Keratinocyte (primary cell): ENCODE results near the gene LAT. TPM values are rescaled to one million over a fixed set of nuclear protein-coding genes. Genes with fewer than 3 reads are reported as not detected.

Experiments used
- DNase-seq: peaks from one replicate; pipeline ENCODE4 v3.0.0-alpha.2; 2011; ENCODE audit warnings: low read depth, missing footprints, low spot score
- FAIRE-seq: peaks from 2 replicates; lab custom pipeline; 2011; peaks lifted over from hg19 to GRCh38; lab: Jason Lieb, UNC
- H2AFZ ChIP-seq: 2 replicates; pipeline ENCODE4 v1.6.0; 2012; ENCODE audit warnings: low read length, control low read depth, inconsistent platforms; ENCODE audit not compliant: control insufficient read depth
- H3K27ac ChIP-seq: 2 replicates; pipeline ENCODE4 v1.5.1; 2011; ENCODE audit warnings: low read length; ENCODE audit not compliant: control insufficient read depth, insufficient read depth
- H3K27me3 ChIP-seq: 3 replicates; pipeline ENCODE4 v1.6.0; 2011; ENCODE audit warnings: low read length; ENCODE audit not compliant: control insufficient read depth, insufficient read depth; ENCODE audit errors: extremely low read depth
- H3K36me3 ChIP-seq, 2 experiments: 2 replicates in 1 of 2; 3 replicates in 1 of 2; pipeline ENCODE4 v1.5.1; 2011; ENCODE audit warnings: low read length in 2 of 2, mild to moderate bottlenecking in 1 of 2; ENCODE audit not compliant: control insufficient read depth in 2 of 2, insufficient read depth in 2 of 2; ENCODE audit errors: extremely low read depth in 1 of 2
- H3K4me1 ChIP-seq: 3 replicates; pipeline ENCODE4 v1.5.1; 2011; ENCODE audit warnings: low read length; ENCODE audit not compliant: control insufficient read depth, insufficient read depth; ENCODE audit errors: extremely low read depth
- H3K4me2 ChIP-seq: 3 replicates; pipeline ENCODE4 v1.6.0; 2011; ENCODE audit warnings: low read depth, low read length; ENCODE audit not compliant: control insufficient read depth, insufficient read depth; ENCODE audit errors: extremely low read depth
- H3K4me3 ChIP-seq, 3 experiments: fragments of 200-600 bp in 1 of 3; sonication (generic) in 1 of 3; 2 replicates in 2 of 3; 3 replicates in 1 of 3; pipeline ENCODE4 v1.5.1; 2011 to 2016; ENCODE audit warnings: low read length in 3 of 3, mild to moderate bottlenecking in 3 of 3, control low read depth in 2 of 3, inconsistent platforms in 1 of 3, low read depth in 1 of 3, mixed read lengths in 1 of 3, mixed run types in 1 of 3, moderate library complexity in 1 of 3; ENCODE audit not compliant: control insufficient read depth in 2 of 3, insufficient read depth in 2 of 3; ENCODE audit errors: extremely low read depth in 1 of 3
- H3K79me2 ChIP-seq: 2 replicates; pipeline ENCODE4 v1.6.0; 2012; ENCODE audit warnings: low read length; ENCODE audit not compliant: control insufficient read depth, insufficient read depth
- H3K9ac ChIP-seq: 3 replicates; pipeline ENCODE4 v1.6.0; 2011; ENCODE audit warnings: low read length; ENCODE audit not compliant: control insufficient read depth, insufficient read depth; ENCODE audit errors: extremely low read depth
- H3K9me1 ChIP-seq: 3 replicates; pipeline ENCODE4 v1.6.0; 2011; ENCODE audit warnings: low read length; ENCODE audit not compliant: control insufficient read depth, insufficient read depth; ENCODE audit errors: extremely low read depth
- H3K9me3 ChIP-seq: 2 replicates; pipeline ENCODE4 v1.5.1; 2012; ENCODE audit warnings: low read depth, low read length; ENCODE audit not compliant: control insufficient read depth
- H4K20me1 ChIP-seq: 3 replicates; pipeline ENCODE4 v1.6.0; 2011; ENCODE audit warnings: low read length; ENCODE audit not compliant: control insufficient read depth, insufficient read depth; ENCODE audit errors: extremely low read depth
- EZH2 ChIP-seq: IDR thresholded peaks from one replicate; pipeline ENCODE4 v1.6.1; 2012; ENCODE audit warnings: inconsistent platforms, mild to moderate bottlenecking, low read length, moderate library complexity
- dilution Hi-C: fragments of 300-500 bp; cut with MboI; formaldehyde crosslinking; loops from one replicate; pipeline ENCODE4 v1.7.0; 2020; ENCODE audit warnings: low sequenced_read_pairs; ENCODE audit not compliant: extremely low pct_ligation_motif_present
- polyA plus RNA-seq, 5 experiments: library from polyadenylated mRNA; depleted of rRNA in 3 of 5; stranded (reverse) in 3 of 5; stranded (forward) in 1 of 5; unstranded in 1 of 5; fragments of >200 nt; gene quantifications; 1 replicate in 1 of 5; 2 replicates in 3 of 5; 3 replicates in 1 of 5; pipeline versions ENCODE4 v1.2.1 to v1.2.3, GENCODE V29; 2011 to 2012; ENCODE audit warnings: missing spikeins in 2 of 5, low read depth in 1 of 5, low replicate concordance in 1 of 5
- TF ChIP-seq, protein P1 (sequence below), 3 experiments: IDR thresholded peaks in 1 of 3; conservative IDR thresholded peaks in 1 of 3; optimal IDR thresholded peaks in 1 of 3; 2 replicates in 2 of 3; 3 replicates in 1 of 3; pipeline versions ENCODE3 to v1.5.1; 2011; ENCODE audit warnings: low read length in 3 of 3, mild to moderate bottlenecking in 3 of 3, moderate library complexity in 2 of 3, control low read depth in 1 of 3, inconsistent platforms in 1 of 3; ENCODE audit not compliant: insufficient read depth in 2 of 3; ENCODE audit errors: extremely low read depth in 1 of 3

The LAT gene
- polyA plus RNA-seq, 1 donor (not counting 4 experiments of a cell fraction or from before 2014, with no cell fraction given): 1.2 TPM

- no peak for TF ChIP-seq EZH2
- TF ChIP-seq, protein P1, sequence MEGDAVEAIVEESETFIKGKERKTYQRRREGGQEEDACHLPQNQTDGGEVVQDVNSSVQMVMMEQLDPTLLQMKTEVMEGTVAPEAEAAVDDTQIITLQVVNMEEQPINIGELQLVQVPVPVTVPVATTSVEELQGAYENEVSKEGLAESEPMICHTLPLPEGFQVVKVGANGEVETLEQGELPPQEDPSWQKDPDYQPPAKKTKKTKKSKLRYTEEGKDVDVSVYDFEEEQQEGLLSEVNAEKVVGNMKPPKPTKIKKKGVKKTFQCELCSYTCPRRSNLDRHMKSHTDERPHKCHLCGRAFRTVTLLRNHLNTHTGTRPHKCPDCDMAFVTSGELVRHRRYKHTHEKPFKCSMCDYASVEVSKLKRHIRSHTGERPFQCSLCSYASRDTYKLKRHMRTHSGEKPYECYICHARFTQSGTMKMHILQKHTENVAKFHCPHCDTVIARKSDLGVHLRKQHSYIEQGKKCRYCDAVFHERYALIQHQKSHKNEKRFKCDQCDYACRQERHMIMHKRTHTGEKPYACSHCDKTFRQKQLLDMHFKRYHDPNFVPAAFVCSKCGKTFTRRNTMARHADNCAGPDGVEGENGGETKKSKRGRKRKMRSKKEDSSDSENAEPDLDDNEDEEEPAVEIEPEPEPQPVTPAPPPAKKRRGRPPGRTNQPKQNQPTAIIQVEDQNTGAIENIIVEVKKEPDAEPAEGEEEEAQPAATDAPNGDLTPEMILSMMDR (optimal IDR thresholded peaks at IDR 0.05 in 1 of 3, IDR thresholded peaks at IDR 0.05 in 1 of 3, conservative IDR thresholded peaks at IDR 0.05 in 1 of 3; ENCODE audit: extremely low read depth in 1 of 3, insufficient read depth in 2 of 3, low read length in 3 of 3): no peak
- peaks cover 17 to 30% of the 10 kb centered on the region in 2 experiments for H3K36me3 ChIP-seq
- FAIRE-seq: no peak
- H4K20me1 ChIP-seq: no peaks in the 10 kb centered on the region
- H3K27me3 ChIP-seq: no peaks in the 10 kb centered on the region
- H3K4me2 ChIP-seq: no peak overlapping the region
- dilution Hi-C loops: no loop called here
- H3K4me3 ChIP-seq: no peak overlapping the region
- H3K9me1 ChIP-seq: no peaks in the 10 kb centered on the region
- DNase-seq: no peak
- no peak overlapping the region for H3K9ac ChIP-seq
- no peaks in the 10 kb centered on the region for H3K79me2 ChIP-seq
- H3K9me3 ChIP-seq: peaks cover 1% of the 10 kb centered on the region
- no peaks in the 10 kb centered on the region for H3K4me1 ChIP-seq
- no peak overlapping the region for H3K27ac ChIP-seq
- H2AFZ ChIP-seq: no peak overlapping the region
Measured at GRCh38 chr16:28983644-28984043, 1.2 kb upstream of the LAT start.

DNA sequence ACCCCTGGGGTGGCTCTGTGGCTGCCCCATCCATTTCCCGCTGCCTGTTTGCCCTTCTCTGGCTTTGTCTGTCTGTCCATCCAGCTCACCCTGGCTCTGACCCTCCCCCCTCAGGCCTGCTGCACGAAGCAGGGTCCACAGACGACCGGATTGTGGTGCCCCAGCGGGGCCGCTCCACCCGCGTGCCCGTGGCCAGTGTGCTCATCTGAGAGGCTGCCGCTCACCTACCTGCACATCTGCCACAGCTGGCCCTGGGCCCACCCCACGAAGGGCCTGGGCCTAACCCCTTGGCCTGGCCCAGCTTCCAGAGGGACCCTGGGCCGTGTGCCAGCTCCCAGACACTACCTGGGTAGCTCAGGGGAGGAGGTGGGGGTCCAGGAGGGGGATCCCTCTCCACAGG is 761 bp upstream of the LAT start:
- H3K27ac ChIP-seq: no peak overlapping the region

More for the DNA sequence above, 761 bp upstream of the LAT start:
- Histone ChIP-seq H3K4me1 (no peaks in the 10 kb centered on the region), H3K9ac (no peak overlapping the region), H3K4me2 (no peak overlapping the region), H3K4me3 (no peak overlapping the region), H2AFZ (no peak overlapping the region), H3K36me3 (peaks cover 17 to 28% of the 10 kb centered on the region in 2 experiments), H3K27me3 (no peaks in the 10 kb centered on the region), H3K9me3 (peaks cover 1% of the 10 kb centered on the region), H4K20me1 (no peaks in the 10 kb centered on the region), H3K79me2 (no peaks in the 10 kb centered on the region), H3K9me1 (no peaks in the 10 kb centered on the region)
- dilution Hi-C loops: no loop called here
- DNase-seq (no peak), FAIRE-seq (no peak)
- TF ChIP-seq, protein P1 (optimal IDR thresholded peaks at IDR 0.05 in 1 of 3, IDR thresholded peaks at IDR 0.05 in 1 of 3, conservative IDR thresholded peaks at IDR 0.05 in 1 of 3; ENCODE audit: extremely low read depth in 1 of 3, insufficient read depth in 2 of 3, low read length in 3 of 3): no peak
- TF ChIP-seq EZH2: no peak
